H1 (cell line): ENCODE measurements around the gene PLA2G4D. TPM values are rescaled to one million over a fixed set of nuclear protein-coding genes. Genes with fewer than 3 reads are reported as not detected.

ENCODE experiments used
- CTCF ChIA-PET: fragments of 300-600 bp; sonication (Branson Sonifier 250); formaldehyde crosslinking; loops from one replicate; lab custom pipeline; 2021; ENCODE audit not compliant: partially characterized antibody; lab: Charles Lee
- POLR2A ChIA-PET: fragments of 300-600 bp; sonication (Branson Sonifier 250); formaldehyde crosslinking; loops from one replicate; lab custom pipeline; 2021; ENCODE audit warnings: inconsistent platforms; ENCODE audit not compliant: partially characterized antibody; lab: Charles Lee
- DNase-seq, 2 experiments: peaks; one replicate each; pipeline versions ENCODE4 v3.0.0 to v3.0.0-alpha.2; 2010 to 2022; ENCODE audit warnings: low spot score in 2 of 2, low read depth in 1 of 2, mixed read lengths in 1 of 2
- FAIRE-seq: peaks from 2 replicates; lab custom pipeline; 2011; peaks lifted over from hg19 to GRCh38; lab: Jason Lieb, UNC
- H2AFZ ChIP-seq: 2 replicates; pipeline ENCODE4 v1.8.1; 2012; ENCODE audit warnings: low read length, inconsistent platforms
- H2AK5ac ChIP-seq: 2 replicates; pipeline ENCODE4 v1.6.1; 2013; ENCODE audit warnings: low read depth, low read length
- H2BK120ac ChIP-seq: replicated peaks from 2 replicates; pipeline ENCODE3; 2013; ENCODE audit warnings: low read depth, low read length, inconsistent platforms
- H2BK12ac ChIP-seq: 2 replicates; pipeline ENCODE4 v1.6.1; 2013; ENCODE audit warnings: low read depth, low read length
- H2BK15ac ChIP-seq: 2 replicates; pipeline ENCODE4 v1.6.1; 2013; ENCODE audit warnings: low read length
- H2BK20ac ChIP-seq: 2 replicates; pipeline ENCODE4 v1.6.1; 2013; ENCODE audit warnings: low read length
- H2BK5ac ChIP-seq: 2 replicates; pipeline ENCODE4 v1.6.1; 2013; ENCODE audit warnings: low read depth, low read length
- H3K14ac ChIP-seq: 2 replicates; pipeline ENCODE4 v1.6.1; 2013; ENCODE audit warnings: inconsistent platforms; ENCODE audit not compliant: insufficient read length
- H3K18ac ChIP-seq: 2 replicates; pipeline ENCODE4 v1.6.1; 2013; ENCODE audit warnings: low read length; ENCODE audit errors: extremely low read depth
- H3K23ac ChIP-seq: 2 replicates; pipeline ENCODE4 v1.6.1; 2013; ENCODE audit warnings: inconsistent platforms; ENCODE audit not compliant: insufficient read length
- H3K23me2 ChIP-seq: 2 replicates; pipeline ENCODE4 v1.6.1; 2013; ENCODE audit warnings: low read depth, low read length
- H3K27ac ChIP-seq: 2 replicates; pipeline ENCODE4 v1.6.1; 2011; ENCODE audit warnings: low read depth, low read length, inconsistent platforms
- H3K27me3 ChIP-seq, 4 experiments: replicated peaks in 1 of 4; 1 replicate in 1 of 4; 2 replicates in 3 of 4; pipeline versions ENCODE4 v1.6.1 to v1.8.1; 2011 to 2013; ENCODE audit warnings: low read length in 3 of 4, mild to moderate bottlenecking in 3 of 4, inconsistent platforms in 2 of 4, mixed read lengths in 2 of 4, moderate library complexity in 1 of 4; ENCODE audit not compliant: control insufficient read depth in 3 of 4, insufficient read depth in 3 of 4; ENCODE audit errors: extremely low read depth in 1 of 4
- H3K36me3 ChIP-seq, 4 experiments: 2 replicates each; pipeline versions ENCODE4 v1.6.1 to v1.8.1; 2011 to 2013; ENCODE audit warnings: mild to moderate bottlenecking in 4 of 4, low read length in 3 of 4, moderate library complexity in 2 of 4, control low read depth in 1 of 4, inconsistent platforms in 1 of 4; ENCODE audit not compliant: insufficient read depth in 4 of 4, control insufficient read depth in 2 of 4
- H3K4ac ChIP-seq: replicated peaks from 2 replicates; pipeline ENCODE3; 2013; ENCODE audit warnings: low read length, low read depth, mixed read lengths, inconsistent platforms; ENCODE audit not compliant: insufficient read length
- H3K4me1 ChIP-seq, 4 experiments: replicated peaks in 1 of 4; 1 replicate in 1 of 4; 2 replicates in 3 of 4; pipeline versions ENCODE4 v1.6.1 to v1.8.1; 2011 to 2013; ENCODE audit warnings: low read length in 3 of 4, inconsistent platforms in 2 of 4, mixed read lengths in 1 of 4; ENCODE audit not compliant: insufficient read depth in 4 of 4, control insufficient read depth in 3 of 4
- H3K4me2 ChIP-seq, 2 experiments: 2 replicates each; pipeline versions ENCODE4 v1.6.1 to v1.8.1; 2011 to 2013; ENCODE audit warnings: low read depth in 2 of 2, low read length in 2 of 2, control low read depth in 1 of 2, inconsistent platforms in 1 of 2, mild to moderate bottlenecking in 1 of 2; ENCODE audit not compliant: insufficient read depth in 1 of 2
- H3K4me3 ChIP-seq, 4 experiments: fragments of 200-600, 300-600 bp in 1 of 4; sonication (generic), shearing (Covaris generic), sonication (Bioruptor Twin) in 1 of 4; 2 replicates each; pipeline versions ENCODE4 v1.5.1 to v1.8.1; 2011 to 2016; ENCODE audit warnings: low read length in 4 of 4, low read depth in 3 of 4, control low read depth in 2 of 4, inconsistent platforms in 2 of 4, mild to moderate bottlenecking in 2 of 4, mixed read lengths in 1 of 4, moderate library complexity in 1 of 4; ENCODE audit not compliant: insufficient read depth in 2 of 4; ENCODE audit errors: extremely low read depth in 1 of 4
- H3K56ac ChIP-seq: replicated peaks from 2 replicates; pipeline ENCODE3; 2013; ENCODE audit warnings: low read depth, mild to moderate bottlenecking, mixed read lengths, low read length, inconsistent platforms; ENCODE audit not compliant: insufficient read length
- H3K79me1 ChIP-seq: 2 replicates; pipeline ENCODE4 v1.6.1; 2013; ENCODE audit warnings: low read depth, low read length, control low read depth
- H3K79me2 ChIP-seq, 2 experiments: 2 replicates each; pipeline versions ENCODE4 v1.6.1 to v1.8.1; 2012 to 2013; ENCODE audit warnings: low read length in 2 of 2, mild to moderate bottlenecking in 2 of 2, inconsistent platforms in 1 of 2; ENCODE audit not compliant: insufficient read depth in 2 of 2, control insufficient read depth in 1 of 2
- H3K9ac ChIP-seq, 4 experiments: replicated peaks in 1 of 4; 1 replicate in 1 of 4; 2 replicates in 3 of 4; pipeline versions ENCODE4 v1.6.1 to v1.8.1; 2011 to 2013; ENCODE audit warnings: low read depth in 3 of 4, low read length in 3 of 4, control low read depth in 2 of 4, mild to moderate bottlenecking in 2 of 4, moderate library complexity in 2 of 4, inconsistent platforms in 1 of 4; ENCODE audit errors: extremely low read depth in 1 of 4
- H3K9me3 ChIP-seq, 2 experiments: 2 replicates each; pipeline versions ENCODE4 v1.6.1 to v1.8.1; 2012 to 2013; ENCODE audit warnings: mild to moderate bottlenecking in 2 of 2, moderate library complexity in 2 of 2, control low read depth in 1 of 2, inconsistent platforms in 1 of 2, low read depth in 1 of 2, low read length in 1 of 2, mixed read lengths in 1 of 2; ENCODE audit not compliant: insufficient read depth in 2 of 2
- H4K20me1 ChIP-seq, 2 experiments: replicated peaks in 1 of 2; 2 replicates each; pipeline versions ENCODE3 to v1.8.1; 2011 to 2013; ENCODE audit warnings: inconsistent platforms in 2 of 2, low read length in 2 of 2, mild to moderate bottlenecking in 1 of 2; ENCODE audit not compliant: insufficient read depth in 2 of 2, control insufficient read depth in 1 of 2
- H4K5ac ChIP-seq: 2 replicates; pipeline ENCODE4 v1.6.1; 2013; ENCODE audit warnings: low read length, low read depth, mixed read lengths, inconsistent platforms; ENCODE audit not compliant: insufficient read length
- H4K8ac ChIP-seq: 2 replicates; pipeline ENCODE4 v1.8.0; 2013; ENCODE audit warnings: mild to moderate bottlenecking, moderate library complexity, low read length, inconsistent platforms; ENCODE audit not compliant: insufficient read depth; ENCODE audit errors: extremely low read depth
- H4K91ac ChIP-seq: replicated peaks from 2 replicates; pipeline ENCODE3; 2013; ENCODE audit warnings: low read length, mixed read lengths, inconsistent platforms; ENCODE audit not compliant: insufficient read length
- WGBS, 2 experiments: shearing (Covaris generic) in 1 of 2; methylation state at CpG; one replicate each; pipeline versions ENCODE4 v1.1.6 to v1.1.7; 2013 to 2015; ENCODE audit warnings: low lambda C conversion rate in 2 of 2, mixed read lengths in 2 of 2, inconsistent platforms in 1 of 2, low coverage in 1 of 2, missing lambda C conversion rate in 1 of 2; ENCODE audit not compliant: insufficient replicate concordance in 2 of 2, insufficient coverage in 1 of 2, insufficient read length in 1 of 2; ENCODE audit errors: extremely low coverage in 1 of 2, missing lambda C conversion rate in 1 of 2; 5-methylcytosine and 5-hydroxymethylcytosine counted together
- polyA plus RNA-seq, 7 experiments: library from polyadenylated mRNA; depleted of rRNA in 3 of 7; stranded (reverse) in 5 of 7; unstranded in 2 of 7; fragments of >200 nt in 5 of 7; fragments of 200-250 nt in 2 of 7; gene quantifications; 1 replicate in 5 of 7; 2 replicates in 1 of 7; 4 replicates in 1 of 7; pipeline versions ENCODE4 v1.2.1 to v1.2.3, GENCODE V29; 2011 to 2013; ENCODE audit warnings: missing spikeins in 2 of 7, mixed read lengths in 2 of 7
- total RNA-seq: library from RNA; stranded (reverse); fragmentation: NEBNext Ultra II Directional; extraction: Animal tissue kit (Norgen Biotek cat#: 25700); gene quantifications from 2 replicates; pipeline ENCODE4 v1.2.1, GENCODE V29; 2021
- TF ChIP-seq, protein P1 (sequence below): IDR thresholded peaks from 2 replicates; pipeline ENCODE4 v1.6.1; 2011; ENCODE audit warnings: low read length, improper control_type of control experiment

Gene PLA2G4D
- total and polyA plus RNA-seq, 2 of the 8 experiments (the other 6 are each of a cell fraction or from before 2014, with no cell fraction given), result 0.07 to 0.18 TPM

DNA sequence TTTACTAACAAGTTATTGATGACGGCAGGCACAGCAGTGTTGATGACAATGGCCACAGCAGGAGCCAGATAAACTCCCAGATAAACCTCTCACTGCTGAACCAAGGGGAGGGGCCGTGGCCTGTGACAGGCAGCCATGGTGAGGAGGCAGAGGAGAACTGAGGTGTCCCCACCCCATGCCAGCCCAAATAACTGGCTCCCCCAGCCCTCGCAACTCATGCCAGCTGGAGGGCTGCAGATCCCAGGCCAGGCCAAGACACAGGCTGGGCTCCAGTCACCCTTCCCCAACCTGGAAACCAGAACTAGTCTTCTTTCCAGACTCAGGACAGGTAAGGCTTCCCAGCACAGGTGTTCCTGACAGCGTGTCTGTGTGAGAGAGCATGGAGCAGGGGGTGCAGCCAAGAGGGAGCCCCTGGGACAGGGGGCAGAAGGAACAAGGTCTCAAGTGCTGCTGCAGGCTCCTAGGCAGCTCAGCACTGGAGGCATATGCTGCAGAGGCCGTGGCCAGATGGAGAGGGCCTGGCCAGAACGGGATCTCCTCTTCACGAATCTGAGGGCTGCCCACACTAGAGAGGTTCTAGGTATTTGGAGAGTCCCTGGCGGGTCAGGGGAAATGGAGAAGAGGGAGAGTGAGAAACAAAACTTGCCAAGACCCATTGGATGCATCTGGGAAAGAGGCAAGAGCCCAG lies 46.2 kb upstream of the PLA2G4D start:
- Histone ChIP-seq H3K18ac (no peak overlapping the region), H3K4ac (no peak overlapping the region), H3K23me2 (no peaks in the 10 kb centered on the region), H3K36me3 (no peaks in the 10 kb centered on the region), H2BK15ac (no peak overlapping the region), H2BK12ac (no peak overlapping the region), H3K56ac (no peak overlapping the region), H3K4me3 (no peak overlapping the region), H4K5ac (no peak overlapping the region), H3K23ac (no peak overlapping the region), H3K4me1 (no peaks in the 10 kb centered on the region), H3K14ac (no peak overlapping the region), H3K79me2 (no peaks in the 10 kb centered on the region), H4K91ac (no peak overlapping the region), H2AK5ac (no peak overlapping the region), H3K79me1 (no peaks in the 10 kb centered on the region), H2BK20ac (no peak overlapping the region), H3K9ac (no peak overlapping the region), H3K27ac (no peak overlapping the region; the same call in 1 of the 2 replicates), H4K20me1 (no peaks in the 10 kb centered on the region), H2AFZ (no peak overlapping the region), H4K8ac (no peak overlapping the region), H2BK5ac (no peak overlapping the region), H2BK120ac (no peak overlapping the region), H3K4me2 (no peak overlapping the region), H3K9me3 (peaks cover 4 to 8% of the 10 kb centered on the region in 2 experiments; a peak in 1 of 4 replicates), H3K27me3 (no peaks in the 10 kb centered on the region)
- TF ChIP-seq, protein P1, sequence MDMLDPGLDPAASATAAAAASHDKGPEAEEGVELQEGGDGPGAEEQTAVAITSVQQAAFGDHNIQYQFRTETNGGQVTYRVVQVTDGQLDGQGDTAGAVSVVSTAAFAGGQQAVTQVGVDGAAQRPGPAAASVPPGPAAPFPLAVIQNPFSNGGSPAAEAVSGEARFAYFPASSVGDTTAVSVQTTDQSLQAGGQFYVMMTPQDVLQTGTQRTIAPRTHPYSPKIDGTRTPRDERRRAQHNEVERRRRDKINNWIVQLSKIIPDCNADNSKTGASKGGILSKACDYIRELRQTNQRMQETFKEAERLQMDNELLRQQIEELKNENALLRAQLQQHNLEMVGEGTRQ, result no peak
- DNase-seq, result no peak
- no peak for FAIRE-seq
- ChIA-PET CTCF (interaction anchor here (1.0 to 22.6 kb wide), 6 partner anchors 6 to 151 kb away, joined by 3 to 416 read pairs (median 44); no protein-coding TSS in a partner anchor), POLR2A (no interaction called here)
- WGBS, 2 experiments, result 88% methylated on average over 8 of the region's 8 CpGs; no CpG with 5 or more reads in 1 of the 2 experiments
